Measurements from ENCODE around the gene RBMS1.
"Not testable (repeated sequence)": the region's sequence is repeated elsewhere in the genome, so short reads cannot be mapped to it uniquely, and the experiment has no call there.

Gene RBMS1

DNA sequence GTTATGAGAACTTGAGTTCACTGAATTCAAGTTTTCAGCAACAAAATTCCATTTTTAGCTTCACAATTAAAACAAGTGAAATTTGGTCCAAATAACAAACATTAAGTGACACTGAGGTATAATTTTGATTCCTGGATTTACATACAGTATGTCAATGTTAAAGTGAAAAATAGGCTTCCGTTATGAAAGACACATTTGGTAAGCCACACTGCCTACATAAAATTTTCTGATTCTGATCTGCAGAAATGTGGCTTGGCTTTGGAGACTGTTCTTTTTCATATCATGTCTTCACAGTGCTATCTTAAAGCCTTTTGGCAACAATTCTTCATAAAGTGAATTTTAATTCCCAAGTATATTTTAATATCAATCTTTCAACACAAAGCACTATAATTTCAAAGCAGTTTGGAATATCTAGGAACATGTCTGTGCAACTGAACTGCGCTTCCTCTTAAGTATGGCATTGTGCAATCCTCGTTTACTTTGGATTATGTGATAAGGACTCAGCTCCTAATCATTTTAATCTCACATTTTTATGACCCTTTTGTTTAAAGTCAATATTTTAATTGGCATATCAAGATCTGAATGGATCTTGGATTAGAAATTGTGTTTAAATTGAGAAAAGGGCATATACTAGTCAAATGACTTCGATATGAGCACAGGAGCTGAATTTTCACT lies 60.0 kb downstream of the RBMS1 start:
- no peak for DNase-seq (ENCODE audit: low read depth)

DNA sequence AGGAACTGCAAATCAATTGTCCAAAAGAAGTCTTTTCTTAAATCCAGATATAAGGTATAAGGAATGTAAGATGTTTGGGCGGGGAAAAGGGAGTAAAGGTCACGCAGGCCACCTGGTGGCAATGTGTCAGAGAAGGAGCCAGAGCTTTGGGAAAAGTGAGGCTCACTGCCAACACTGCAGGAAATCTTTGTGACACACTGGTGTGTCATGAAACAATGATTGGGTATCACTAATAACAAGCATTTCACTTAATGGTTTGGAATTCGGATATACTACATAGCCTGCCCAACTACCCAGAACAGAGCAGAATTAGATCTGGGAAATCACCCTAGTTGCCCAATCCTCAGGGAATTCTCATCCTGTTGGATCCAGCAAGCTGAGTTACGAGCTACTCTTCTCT lies 61.0 kb downstream of the RBMS1 start:
- DNase-seq (ENCODE audit: low read depth): no peak

DNA sequence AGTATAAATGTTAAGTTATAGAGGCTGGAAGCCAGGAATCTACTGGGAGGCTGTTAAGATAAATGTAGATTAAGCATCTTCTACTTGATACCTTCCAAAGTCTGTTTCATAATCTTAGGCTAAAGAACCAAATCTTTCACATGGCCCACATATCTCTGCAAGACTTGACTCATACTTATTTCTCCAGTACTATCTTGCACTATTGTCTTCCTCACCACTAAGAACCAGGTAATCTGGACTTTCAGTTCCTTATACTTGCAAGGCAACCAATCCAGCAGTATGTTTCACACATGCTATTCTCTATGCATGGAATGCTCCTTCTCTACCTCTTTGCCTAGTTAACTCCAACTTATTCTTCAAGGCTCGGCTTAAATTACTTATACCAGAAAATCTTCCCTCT lies 62.2 kb downstream of the RBMS1 start:
- no peak for DNase-seq (ENCODE audit: low read depth)

DNA sequence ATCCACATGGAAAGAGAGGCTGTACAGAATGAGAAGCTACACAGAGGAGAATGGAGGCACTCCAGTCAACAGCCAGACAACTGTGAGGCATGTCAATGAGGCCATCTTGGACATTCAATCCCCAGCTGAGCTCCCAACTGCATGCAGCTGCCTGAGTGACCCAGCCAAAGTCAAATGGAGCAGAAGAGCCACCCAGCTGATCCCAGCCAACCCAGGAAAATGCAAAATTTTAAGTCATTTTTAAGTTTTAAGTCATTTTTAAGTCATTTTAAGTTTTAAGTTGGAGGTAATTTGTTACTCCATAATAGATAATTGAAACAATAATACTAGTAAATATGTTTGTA lies 63.6 kb downstream of the RBMS1 start:
- DNase-seq (ENCODE audit: low read depth): no peak

DNA sequence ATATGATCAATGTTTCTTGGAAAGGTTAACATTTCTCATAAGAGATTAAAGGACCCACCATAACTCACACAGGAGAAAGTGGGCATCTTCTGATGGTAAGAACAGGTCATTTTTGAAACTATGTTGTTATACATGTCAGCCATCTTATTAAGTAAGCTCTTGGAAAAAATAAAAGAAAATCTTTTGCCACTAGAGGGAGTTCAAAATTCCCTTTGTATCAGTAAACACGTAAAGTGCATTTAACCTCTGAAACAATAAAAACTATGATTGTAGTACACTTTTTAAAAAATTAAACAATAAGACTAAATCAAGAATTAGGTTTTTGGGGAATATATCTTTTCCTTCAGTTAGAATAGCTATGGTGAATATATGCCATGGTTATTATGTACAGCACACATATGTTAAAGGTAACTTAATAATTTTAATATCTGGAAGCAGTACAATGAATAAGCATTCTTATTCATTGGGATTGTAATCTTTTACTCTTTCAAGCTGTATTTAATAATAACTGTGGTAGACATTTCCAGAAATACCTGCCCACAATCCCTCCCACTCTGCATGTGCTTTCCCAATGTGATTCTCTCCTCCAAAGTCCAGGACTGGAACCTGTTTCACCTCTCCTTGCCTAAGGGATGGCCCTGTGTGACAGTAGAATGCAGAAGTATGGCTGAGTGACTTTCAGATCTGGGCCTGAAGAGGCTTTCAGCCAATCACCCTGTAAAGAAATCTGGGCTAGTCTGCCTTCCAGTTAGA lies 64.2 kb downstream of the RBMS1 start:
- no peak for DNase-seq (ENCODE audit: low read depth)

DNA sequence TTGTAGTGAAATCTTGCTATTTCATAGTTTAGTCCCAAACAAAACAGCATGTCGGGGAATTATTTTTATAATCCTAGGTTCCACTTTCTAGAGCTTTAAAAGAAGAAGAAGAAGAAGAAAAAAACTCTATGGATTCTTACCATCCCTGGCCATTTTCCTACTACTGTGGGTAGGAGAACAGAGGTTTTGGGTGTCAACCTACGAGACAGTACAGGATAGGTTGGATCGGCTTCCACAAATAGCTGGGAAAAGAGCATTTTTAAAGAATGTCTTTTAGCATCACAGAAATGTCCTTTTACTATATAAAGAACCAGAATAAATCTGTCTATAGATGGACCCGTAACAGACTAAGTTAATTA lies 65.2 kb downstream of the RBMS1 start:
- DNase-seq (ENCODE audit: low read depth): no peak

DNA sequence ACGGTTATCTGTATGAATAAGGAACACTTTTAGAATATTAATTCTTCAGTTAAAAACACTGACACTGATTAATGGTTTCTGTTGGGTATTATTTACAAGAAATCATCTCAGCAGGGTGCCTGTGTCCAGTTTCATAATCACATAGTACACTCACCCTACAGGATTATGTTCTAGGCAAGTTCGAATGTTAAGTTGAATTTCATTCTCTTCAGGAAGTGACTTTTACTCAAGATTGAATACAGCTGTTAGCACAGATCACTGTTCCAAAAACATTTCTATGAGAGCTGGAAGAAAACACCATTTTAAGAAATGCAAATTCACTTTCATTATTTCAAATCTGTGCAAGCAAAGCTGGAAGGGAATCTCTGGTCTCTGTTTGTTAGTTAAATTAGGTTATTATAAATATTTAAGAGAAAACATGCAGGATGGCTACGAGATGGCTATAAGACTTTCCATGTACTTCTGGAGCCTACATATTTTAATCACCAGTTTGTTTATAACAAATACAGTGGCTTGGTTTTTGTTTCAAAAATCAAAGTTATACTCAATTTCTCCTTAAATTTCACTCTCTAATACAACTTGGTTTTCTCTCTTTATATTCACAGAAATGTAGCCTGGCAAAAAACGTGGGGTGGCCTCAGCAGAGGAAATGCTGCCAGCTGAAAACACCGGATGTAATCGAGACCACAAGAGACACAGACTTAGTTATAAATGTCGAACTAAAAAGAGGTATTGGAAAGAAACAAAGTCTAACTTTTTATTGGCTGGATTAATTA lies 65.8 kb downstream of the RBMS1 start:
- DNase-seq (ENCODE audit: low read depth): peak; percentile 14

DNA sequence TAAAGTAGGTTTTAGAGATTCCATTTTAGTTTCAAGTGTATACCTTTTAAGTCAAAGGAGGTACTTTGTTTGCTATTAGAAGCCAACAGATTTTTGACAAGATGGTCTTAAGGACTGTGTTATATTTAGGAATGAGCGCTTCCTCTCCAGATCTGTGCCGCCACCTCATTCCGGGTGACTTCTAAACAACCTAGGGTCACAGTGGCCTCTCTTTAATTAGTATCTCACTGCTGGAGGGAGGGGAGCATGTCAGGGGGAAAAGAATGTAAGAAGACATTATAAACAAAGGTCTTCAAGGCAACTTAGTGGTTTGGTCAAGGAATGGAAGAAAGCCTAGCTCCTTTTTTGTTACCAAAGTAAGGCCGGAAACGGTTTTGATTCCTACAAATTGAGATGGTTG lies 67.0 kb downstream of the RBMS1 start:
- no peak for DNase-seq (ENCODE audit: low read depth)

DNA sequence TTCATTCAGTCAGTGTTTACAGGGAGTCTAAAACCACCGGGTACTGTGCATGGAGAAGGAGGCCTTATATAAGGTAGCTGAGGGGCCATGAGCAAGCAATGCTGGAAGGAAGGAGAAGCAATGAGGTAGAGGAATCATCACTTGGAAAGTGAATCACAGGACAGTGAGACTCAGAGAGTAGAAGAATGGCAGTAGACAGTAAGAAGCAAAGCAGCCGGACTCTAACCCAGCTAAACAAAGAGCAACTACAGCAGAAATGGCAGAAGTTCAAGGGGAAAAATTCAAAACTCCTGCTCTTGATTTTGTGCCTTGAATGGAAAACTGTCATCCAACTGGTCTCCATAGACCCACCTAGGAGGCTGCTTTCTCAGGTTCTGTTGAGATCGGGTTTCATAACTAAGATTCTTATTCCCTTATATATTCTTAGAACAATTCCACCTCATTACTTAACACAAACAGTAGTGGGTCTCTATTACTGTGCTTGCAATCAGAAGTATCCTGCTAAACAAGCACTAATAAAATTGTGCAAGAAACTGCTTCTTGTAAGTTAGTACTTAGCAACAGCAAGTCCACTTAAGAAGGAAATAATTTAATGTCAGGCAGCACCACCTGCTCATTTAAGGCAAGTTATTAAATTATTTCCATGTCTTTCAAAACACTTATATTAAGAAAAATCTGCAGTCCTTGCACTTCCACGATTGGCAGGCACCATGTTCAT lies 68.0 kb downstream of the RBMS1 start:
- no peak for DNase-seq (ENCODE audit: low read depth)

DNA sequence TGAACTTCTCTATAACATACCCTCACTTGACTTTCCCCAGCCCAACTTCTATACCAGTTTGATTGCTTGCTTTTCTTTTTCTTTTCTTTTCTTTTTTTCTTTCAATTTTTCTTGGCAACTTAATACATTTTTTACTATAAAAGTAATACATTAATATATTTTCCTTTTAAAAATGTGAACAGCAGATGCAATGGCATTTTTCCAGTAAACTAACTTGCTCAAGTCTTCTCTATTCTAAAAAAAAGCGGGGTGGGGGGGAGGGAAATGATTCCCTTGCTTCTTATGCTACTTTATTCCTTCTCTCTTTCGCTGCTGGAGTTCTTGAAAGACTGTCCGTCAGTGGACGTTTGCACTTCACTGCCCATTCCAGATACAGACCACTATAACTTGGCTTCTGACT lies 70.5 kb downstream of the RBMS1 start:
- no peak for DNase-seq (ENCODE audit: low read depth)

DNA sequence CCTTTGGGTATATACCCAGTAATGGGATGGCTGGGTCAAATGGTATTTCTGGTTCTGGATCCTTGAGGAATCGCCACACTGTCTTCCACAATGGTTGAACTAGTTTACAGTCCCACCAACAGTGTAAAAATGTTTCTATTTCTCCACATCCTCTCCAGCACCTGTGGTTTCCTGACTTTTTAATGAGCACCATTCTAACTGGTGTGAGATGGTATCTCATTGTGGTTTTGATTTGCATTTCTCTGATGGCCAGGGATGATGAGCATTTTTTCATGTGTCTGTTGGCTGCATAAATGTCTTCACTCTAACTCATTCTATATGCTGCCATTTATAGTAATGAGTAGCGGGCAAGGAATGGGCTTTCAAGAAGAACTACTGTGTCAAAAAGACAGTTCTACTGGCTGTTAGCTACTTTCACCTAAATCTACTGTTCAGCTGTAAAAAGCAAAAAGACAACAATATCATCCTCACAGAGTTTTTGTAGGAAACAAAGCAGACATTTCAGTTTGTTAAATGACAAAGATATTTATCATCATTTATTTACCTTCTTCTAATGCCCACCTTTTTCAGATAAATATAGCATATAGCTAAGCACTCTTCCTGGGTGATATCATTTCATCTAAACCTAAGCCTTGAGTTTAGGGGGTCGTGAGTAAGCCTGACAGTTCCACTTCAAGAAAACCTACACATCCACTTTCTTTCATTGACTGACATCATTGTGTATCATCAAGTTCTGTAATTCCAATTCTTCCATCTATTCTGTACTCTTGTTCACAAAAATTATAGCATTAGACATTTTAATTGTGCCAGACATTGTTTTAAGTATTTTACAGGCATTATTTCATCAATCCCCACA lies 71.7 kb downstream of the RBMS1 start:
- DNase-seq (ENCODE audit: low read depth): not testable (repeated sequence)

DNA sequence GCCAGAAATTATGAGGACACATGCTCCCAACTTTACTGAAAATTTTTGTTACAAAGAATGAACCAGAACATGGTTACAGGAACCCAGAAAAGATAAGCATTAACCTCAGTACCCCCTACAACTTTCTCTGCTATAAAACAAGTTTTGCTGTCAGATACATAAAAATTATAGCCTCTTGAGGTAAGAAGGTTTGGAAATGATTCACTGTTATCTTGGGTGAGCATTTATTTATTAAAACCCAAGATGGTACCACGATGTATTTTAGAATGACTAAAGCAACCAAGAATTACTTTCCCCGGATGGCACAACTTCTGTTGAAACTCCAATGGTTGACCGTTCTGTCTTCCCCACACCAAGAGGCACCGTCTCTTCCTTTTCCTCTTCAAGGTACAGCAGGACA lies 72.9 kb downstream of the RBMS1 start:
- no peak for DNase-seq (ENCODE audit: low read depth)

DNA sequence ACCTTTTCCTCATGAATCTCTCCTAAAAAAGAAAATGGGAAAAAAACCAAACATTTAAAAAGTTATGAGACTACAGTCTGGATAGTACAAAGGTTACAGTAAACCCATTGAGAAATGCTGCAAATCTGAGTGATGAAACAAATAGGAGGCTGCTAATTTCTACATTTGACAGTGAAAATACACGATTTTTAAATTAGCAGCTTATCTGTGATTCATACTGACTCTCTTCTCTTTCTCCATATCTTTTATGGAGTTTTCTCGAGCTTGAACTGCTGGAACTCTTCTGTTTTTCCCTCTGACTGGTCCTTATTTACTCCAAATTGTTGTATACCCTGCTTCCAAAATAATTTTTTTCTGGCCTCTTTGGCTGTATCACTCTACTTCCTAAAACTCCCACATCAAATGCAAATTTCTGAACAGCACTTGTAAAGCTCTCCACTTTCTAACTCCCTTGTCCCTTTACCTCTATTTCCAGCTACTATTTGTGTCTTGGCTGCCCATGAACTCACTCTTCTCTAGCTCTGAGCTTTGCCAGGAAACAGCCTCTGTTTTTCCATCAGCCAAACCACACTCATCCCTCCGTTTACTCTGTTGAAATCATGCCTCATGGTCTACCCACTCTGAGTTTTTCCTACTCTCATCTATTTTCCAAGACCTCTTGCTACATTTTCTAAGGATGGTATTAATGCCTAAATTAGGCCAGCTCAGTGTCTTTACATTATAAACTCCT lies 73.7 kb downstream of the RBMS1 start:
- DNase-seq (ENCODE audit: low read depth): no peak

DNA sequence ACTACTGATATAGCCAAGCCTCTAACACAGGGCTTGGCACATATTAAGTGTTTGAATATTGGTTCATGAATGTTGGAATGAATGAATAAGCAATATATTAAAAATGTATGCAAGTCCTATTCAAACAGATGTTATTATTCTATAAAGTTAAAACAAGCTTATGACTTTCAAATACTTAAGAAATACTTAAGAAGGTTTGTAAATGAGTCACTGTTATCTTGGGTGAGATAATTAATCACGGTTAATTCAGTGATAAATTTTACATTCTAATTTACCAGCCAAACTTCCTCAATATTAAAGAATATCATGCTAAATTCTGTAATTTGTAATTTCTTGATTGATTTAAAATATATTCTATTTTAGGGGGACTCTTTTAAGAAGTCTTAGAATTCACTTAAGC lies 74.8 kb downstream of the RBMS1 start:
- no peak for DNase-seq (ENCODE audit: low read depth)

DNA sequence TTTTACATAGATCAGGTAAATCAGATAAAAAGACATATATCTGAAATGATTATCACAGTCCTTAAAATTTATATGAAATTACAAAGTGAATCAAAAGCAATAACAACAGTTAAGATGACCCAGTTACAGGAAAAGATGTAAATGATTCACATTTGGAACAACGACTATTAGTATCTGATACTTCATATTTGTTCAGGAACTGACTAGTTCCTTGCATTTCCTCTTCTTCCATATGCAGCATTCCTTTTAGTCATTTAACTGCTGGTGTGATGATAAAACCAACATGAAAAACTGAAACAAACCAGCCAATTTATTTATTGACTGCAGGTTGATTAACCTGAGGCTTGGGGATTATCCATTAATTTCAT lies 75.2 kb downstream of the RBMS1 start:
- no peak for DNase-seq (ENCODE audit: low read depth)

DNA sequence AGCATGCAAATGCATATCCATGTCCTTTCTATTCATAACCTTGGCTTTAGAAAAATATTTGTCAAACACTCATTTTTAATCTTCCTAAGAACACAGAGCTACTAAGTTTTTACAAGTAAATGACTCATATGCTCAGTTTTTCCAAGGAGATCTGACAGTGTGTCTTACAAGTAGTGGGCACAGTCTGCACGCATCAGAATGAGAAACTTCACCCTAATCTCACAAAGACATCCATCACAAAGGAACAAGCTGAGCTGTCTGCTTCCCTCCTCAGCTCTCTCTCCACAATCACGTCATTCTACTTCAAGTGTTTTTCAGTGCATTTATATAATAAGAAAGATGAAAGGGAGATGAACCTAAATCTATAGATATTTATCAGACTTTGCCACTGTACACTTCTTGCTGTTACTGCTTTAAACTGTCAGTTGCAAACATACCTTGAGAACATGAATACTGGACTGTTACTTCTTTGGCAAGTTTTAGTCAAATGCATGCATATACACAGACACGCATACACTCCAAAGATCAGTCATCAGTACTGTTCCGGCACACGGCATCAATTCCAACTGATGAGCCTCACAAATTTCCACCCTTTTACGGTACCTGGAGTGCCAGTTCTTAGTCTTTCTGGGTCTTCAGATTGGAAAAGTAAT lies 75.7 kb downstream of the RBMS1 start:
- DNase-seq (ENCODE audit: low read depth): no peak

DNA sequence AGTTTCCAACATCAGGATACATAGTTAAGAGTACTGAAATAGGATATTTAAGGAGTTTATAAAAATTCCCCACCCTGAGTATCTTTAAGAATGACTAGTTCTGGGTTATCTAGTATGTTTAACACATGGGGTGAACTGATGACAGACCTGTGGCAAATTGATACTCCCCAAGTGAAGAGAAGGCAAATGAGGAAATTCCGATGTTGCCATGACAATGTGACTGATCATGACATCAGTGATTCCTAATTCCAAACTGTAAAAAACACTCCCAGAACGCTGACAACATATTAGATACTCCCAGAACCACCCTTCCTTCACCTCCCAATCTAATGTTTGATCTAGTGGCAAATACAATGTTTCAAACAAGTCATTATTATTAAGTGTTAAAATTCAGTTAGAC lies 77.6 kb downstream of the RBMS1 start:
- no peak for DNase-seq (ENCODE audit: low read depth)

DNA sequence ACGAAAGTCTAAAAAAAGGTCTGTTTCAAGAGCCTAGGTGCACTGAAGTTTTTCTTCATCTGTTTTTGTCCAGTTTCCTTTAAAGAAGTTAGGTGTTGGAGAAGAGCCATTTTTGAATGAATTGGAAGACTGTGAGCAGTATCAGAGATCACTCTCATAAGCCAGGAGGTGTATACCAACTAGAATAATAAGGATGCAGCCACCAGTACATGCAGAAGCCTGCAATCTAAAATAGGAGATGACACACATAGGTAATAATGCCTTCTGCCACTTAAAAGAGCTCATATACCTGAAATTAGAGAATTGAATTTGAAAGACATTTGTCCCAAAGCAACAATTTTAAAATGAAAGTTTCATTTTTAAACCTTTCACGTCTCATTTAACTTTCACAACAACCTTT lies 81.7 kb downstream of the RBMS1 start:
- DNase-seq (ENCODE audit: low read depth): no peak

DNA sequence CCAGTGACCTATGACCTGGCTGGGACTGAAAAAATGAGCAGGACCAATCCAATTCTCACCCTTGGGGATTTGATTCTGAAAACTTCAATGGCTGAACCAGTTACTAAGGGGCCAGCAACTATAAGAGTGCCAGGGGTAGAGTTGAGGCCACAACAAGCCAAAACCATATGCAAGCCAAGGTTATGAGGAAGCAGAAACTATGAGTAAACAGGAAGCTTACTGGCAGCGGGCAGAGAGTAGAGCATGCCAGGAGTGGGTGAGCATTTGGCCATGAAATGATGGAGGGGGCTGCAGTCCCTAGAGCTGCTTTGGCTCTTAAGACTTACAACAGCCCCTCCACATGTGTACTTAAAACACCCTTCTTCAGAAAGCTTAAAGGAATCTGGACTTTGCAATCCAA lies 82.4 kb downstream of the RBMS1 start:
- DNase-seq (ENCODE audit: low read depth): peak; percentile 15

DNA sequence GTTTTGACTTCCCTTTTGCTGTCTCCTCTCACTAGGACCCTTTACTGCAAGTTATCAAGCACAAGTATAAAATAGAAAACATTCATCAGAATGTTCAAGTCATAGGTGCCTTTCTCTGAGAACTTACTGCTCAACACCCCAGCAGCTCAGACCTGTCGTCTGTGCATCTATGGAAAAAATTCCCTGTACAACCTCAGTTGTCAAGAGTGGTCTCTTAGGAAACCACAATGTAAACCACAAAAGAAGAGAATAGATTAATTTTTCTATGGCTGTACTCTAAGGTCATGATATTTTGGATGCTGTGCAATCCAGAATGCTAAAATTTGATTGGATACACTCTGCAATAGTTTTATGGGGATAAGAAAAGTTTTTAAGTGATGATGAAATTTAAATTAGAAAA lies 84.1 kb downstream of the RBMS1 start:
- no peak for DNase-seq (ENCODE audit: low read depth)

DNA sequence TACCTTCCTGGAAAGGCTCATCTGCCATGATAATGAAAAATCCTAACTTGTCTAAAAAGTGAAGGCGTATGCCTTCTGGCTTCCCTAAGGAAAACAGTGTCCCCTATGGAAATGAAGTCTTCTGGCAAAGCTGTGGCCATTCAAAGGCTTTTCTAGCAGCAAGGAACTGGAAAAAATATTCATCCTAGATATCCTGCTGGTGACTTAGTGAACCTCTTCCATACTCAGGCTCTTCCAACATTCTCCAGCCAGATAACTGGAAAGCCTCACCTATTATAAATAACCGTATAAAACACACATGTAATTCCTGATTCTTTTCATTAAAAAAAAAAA lies 84.7 kb downstream of the RBMS1 start:
- no peak for DNase-seq (ENCODE audit: low read depth)

Data from activated T-helper 9 cell treated with anti-CD3 and anti-CD28 coated beads, Interleukin-2, amount 50 U/mL, for 16 hours (primary cell).